Measurements from ENCODE around the gene FAM174C.

Gene FAM174C

GRCh38 chr19:1266129-1266915 is 9.0 kb upstream of the FAM174C start:
- Histone ChIP-seq H3K36me3 (ENCODE audit: control insufficient read depth, insufficient read depth, low read length) (no peaks in the 10 kb centered on the region), H3K9ac (no peak overlapping the region), H3K4me1 (peaks cover 58% of the 10 kb centered on the region), H3K27me3 (ENCODE audit: control insufficient read depth, insufficient read depth, low read length) (no peaks in the 10 kb centered on the region), H3K4me2 (ENCODE audit: low read length) (peak overlapping the region; percentile 87), H2AFZ (peak overlapping the region; percentile 87), H3K27ac (peak overlapping the region; percentile 76), H3K4me3 (ENCODE audit: low read depth, low read length) (peak overlapping the region; percentile 72), H3K79me2 (peaks cover 14% of the 10 kb centered on the region), H3K9me3 (ENCODE audit: control insufficient read depth, low read length) (no peaks in the 10 kb centered on the region)
- TF ChIP-seq, protein P1, sequence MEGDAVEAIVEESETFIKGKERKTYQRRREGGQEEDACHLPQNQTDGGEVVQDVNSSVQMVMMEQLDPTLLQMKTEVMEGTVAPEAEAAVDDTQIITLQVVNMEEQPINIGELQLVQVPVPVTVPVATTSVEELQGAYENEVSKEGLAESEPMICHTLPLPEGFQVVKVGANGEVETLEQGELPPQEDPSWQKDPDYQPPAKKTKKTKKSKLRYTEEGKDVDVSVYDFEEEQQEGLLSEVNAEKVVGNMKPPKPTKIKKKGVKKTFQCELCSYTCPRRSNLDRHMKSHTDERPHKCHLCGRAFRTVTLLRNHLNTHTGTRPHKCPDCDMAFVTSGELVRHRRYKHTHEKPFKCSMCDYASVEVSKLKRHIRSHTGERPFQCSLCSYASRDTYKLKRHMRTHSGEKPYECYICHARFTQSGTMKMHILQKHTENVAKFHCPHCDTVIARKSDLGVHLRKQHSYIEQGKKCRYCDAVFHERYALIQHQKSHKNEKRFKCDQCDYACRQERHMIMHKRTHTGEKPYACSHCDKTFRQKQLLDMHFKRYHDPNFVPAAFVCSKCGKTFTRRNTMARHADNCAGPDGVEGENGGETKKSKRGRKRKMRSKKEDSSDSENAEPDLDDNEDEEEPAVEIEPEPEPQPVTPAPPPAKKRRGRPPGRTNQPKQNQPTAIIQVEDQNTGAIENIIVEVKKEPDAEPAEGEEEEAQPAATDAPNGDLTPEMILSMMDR (IDR thresholded peaks at IDR 0.05): no peak

DNA sequence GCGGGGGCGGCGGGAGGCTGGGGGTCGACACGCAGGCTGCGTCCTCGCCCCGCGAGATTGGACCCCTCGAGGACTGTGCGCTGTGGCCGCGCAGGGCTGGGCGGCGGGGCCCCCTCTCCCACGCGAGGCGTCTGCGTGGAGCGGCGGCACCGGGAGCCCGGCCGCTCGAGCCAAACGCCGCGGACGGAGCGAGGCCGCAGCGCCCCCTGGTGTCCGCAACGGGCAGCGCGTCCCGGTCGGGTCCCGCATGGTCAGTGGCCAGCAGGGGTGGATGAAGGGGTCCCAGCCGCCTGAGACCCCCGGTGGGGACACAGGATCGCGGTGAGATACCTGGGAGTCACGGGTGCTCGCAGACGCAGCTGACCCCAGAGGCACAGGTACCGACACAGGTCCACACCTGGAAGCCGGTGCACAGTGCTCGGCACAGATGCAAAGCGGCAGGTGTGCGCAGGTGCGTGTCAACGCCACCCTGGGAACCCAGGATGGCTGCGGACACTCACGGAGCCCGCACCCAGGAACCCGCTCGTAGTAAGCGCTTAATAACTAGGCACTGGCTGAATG is 8.3 kb upstream of the FAM174C start:
- Histone ChIP-seq H3K4me3 (ENCODE audit: low read depth, low read length) (peak overlapping the region; percentile 72), H2AFZ (peak overlapping the region; percentile 87), H3K79me2 (peaks cover 21% of the 10 kb centered on the region), H3K9me3 (ENCODE audit: control insufficient read depth, low read length) (no peaks in the 10 kb centered on the region), H3K27ac (peak overlapping the region; percentile 76), H3K4me2 (ENCODE audit: low read length) (peak overlapping the region; percentile 87), H3K4me1 (peaks cover 59% of the 10 kb centered on the region), H3K36me3 (ENCODE audit: control insufficient read depth, insufficient read depth, low read length) (no peaks in the 10 kb centered on the region), H3K27me3 (ENCODE audit: control insufficient read depth, insufficient read depth, low read length) (no peaks in the 10 kb centered on the region), H3K9ac (no peak overlapping the region)
- TF ChIP-seq, protein P1 (IDR thresholded peaks at IDR 0.05): peak; percentile 98

DNA sequence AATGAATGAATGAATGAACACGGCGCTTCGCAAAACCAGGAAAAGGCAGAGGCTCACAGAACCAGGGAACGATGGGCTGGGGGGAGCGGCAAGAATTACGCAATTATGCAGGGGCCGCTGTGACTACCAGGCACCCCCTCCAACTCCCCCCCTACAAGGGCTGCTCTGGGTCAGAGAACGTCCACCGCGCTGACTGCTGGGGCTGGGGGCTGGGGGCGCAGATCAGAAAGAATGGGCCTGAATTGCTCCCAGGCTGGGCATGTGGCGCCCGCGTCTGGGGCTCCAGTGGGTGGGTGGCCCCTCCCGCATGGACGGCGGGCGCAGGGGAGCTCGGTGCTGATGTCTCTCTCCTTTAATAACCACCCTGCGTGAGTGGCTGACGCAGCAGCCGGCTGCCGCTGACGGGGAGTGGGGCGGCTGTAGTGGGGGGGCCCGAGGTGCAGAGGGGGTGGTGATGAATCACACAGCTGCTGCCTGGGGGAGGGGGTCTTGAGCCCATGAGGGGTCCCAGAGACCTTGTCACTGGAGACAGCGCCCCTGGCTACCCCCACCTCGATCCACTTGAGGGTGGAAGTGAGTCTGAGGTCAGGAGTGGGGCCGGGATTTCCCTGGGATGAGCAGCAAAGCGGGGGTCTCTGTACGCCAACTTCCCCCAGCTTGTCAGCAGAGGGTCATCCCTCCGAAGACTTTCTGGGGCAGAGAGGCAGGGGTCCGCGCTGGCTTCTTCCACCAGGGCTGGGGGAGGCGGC is 7.7 kb upstream of the FAM174C start:
- H3K4me3 ChIP-seq (ENCODE audit: low read depth, low read length): peak overlapping the region; percentile 27
- no peak overlapping the region for H3K9ac ChIP-seq
- TF ChIP-seq, protein P1 (IDR thresholded peaks at IDR 0.05): no peak
- H3K4me2 ChIP-seq (ENCODE audit: low read length): peak overlapping the region; percentile 87
- no peaks in the 10 kb centered on the region for H3K36me3 ChIP-seq (ENCODE audit: control insufficient read depth, insufficient read depth, low read length)
- H3K79me2 ChIP-seq: peaks cover 25% of the 10 kb centered on the region
- peaks cover 54% of the 10 kb centered on the region for H3K4me1 ChIP-seq
- no peaks in the 10 kb centered on the region for H3K27me3 ChIP-seq (ENCODE audit: control insufficient read depth, insufficient read depth, low read length)
- no peak overlapping the region for H2AFZ ChIP-seq
- no peak overlapping the region for H3K27ac ChIP-seq
- no peaks in the 10 kb centered on the region for H3K9me3 ChIP-seq (ENCODE audit: control insufficient read depth, low read length)

- TF ChIP-seq, protein P1 (IDR thresholded peaks at IDR 0.05): no peak
- Histone ChIP-seq H2AFZ (peak overlapping the region; percentile 40), H3K4me2 (ENCODE audit: low read length) (peak overlapping the region; percentile 36), H3K4me3 (ENCODE audit: low read depth, low read length) (no peak overlapping the region), H3K4me1 (peaks cover 48% of the 10 kb centered on the region), H3K36me3 (ENCODE audit: control insufficient read depth, insufficient read depth, low read length) (no peaks in the 10 kb centered on the region), H3K9me3 (ENCODE audit: control insufficient read depth, low read length) (no peaks in the 10 kb centered on the region), H3K27me3 (ENCODE audit: control insufficient read depth, insufficient read depth, low read length) (no peaks in the 10 kb centered on the region), H3K9ac (no peak overlapping the region), H3K27ac (peak overlapping the region; percentile 90), H3K79me2 (peaks cover 30% of the 10 kb centered on the region)
These were observed 6.9 kb upstream of the FAM174C start for GRCh38 chr19:1268226-1269064.
